ENCODE results near the gene FBXO40.

DNA sequence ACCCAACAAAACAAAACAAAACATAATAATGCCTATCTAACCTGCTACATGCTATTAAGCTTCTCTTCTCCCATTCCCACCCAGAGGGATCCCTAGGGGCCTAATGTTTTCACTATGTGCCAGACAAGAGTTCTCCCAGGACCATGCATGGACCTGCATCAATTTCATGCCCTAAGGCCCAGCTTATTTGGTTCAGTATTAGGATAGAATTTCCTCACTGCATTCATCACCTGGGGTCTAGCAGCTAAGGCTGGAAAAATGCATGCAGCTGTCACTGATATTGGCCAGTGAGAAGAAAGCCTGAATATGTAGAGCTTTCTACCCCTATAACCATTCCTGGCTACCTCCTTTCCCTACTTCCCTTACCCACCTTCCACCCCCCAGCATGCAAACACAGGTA is 69.6 kb downstream of the FBXO40 start:
- TF ChIP-seq CTCF (conservative IDR thresholded peaks at IDR 0.05) = no peak
- TF ChIP-seq EZH2 (IDR thresholded peaks at IDR 0.05; ENCODE audit: low read depth) = no peak
